H1 (cell line): Measurements from ENCODE around the gene CDC73. TPM values are rescaled to one million over a fixed set of nuclear protein-coding genes. Genes with fewer than 3 reads are reported as not detected.

Source experiments
- CTCF ChIA-PET: fragments of 300-600 bp; sonication (Branson Sonifier 250); formaldehyde crosslinking; loops from one replicate; lab custom pipeline; 2021; ENCODE audit not compliant: partially characterized antibody; lab: Charles Lee
- POLR2A ChIA-PET: fragments of 300-600 bp; sonication (Branson Sonifier 250); formaldehyde crosslinking; loops from one replicate; lab custom pipeline; 2021; ENCODE audit warnings: inconsistent platforms; ENCODE audit not compliant: partially characterized antibody; lab: Charles Lee
- DNase-seq, 2 experiments: peaks; one replicate each; pipeline versions ENCODE4 v3.0.0 to v3.0.0-alpha.2; 2010 to 2022; ENCODE audit warnings: low spot score in 2 of 2, low read depth in 1 of 2, mixed read lengths in 1 of 2
- FAIRE-seq: peaks from 2 replicates; lab custom pipeline; 2011; peaks lifted over from hg19 to GRCh38; lab: Jason Lieb, UNC
- H2AFZ ChIP-seq: 2 replicates; pipeline ENCODE4 v1.8.1; 2012; ENCODE audit warnings: low read length, inconsistent platforms
- H2AK5ac ChIP-seq: 2 replicates; pipeline ENCODE4 v1.6.1; 2013; ENCODE audit warnings: low read depth, low read length
- H2BK120ac ChIP-seq: replicated peaks from 2 replicates; pipeline ENCODE3; 2013; ENCODE audit warnings: low read depth, low read length, inconsistent platforms
- H2BK12ac ChIP-seq: 2 replicates; pipeline ENCODE4 v1.6.1; 2013; ENCODE audit warnings: low read depth, low read length
- H2BK15ac ChIP-seq: 2 replicates; pipeline ENCODE4 v1.6.1; 2013; ENCODE audit warnings: low read length
- H2BK20ac ChIP-seq: 2 replicates; pipeline ENCODE4 v1.6.1; 2013; ENCODE audit warnings: low read length
- H2BK5ac ChIP-seq: 2 replicates; pipeline ENCODE4 v1.6.1; 2013; ENCODE audit warnings: low read depth, low read length
- H3K14ac ChIP-seq: 2 replicates; pipeline ENCODE4 v1.6.1; 2013; ENCODE audit warnings: inconsistent platforms; ENCODE audit not compliant: insufficient read length
- H3K18ac ChIP-seq: 2 replicates; pipeline ENCODE4 v1.6.1; 2013; ENCODE audit warnings: low read length; ENCODE audit errors: extremely low read depth
- H3K23ac ChIP-seq: 2 replicates; pipeline ENCODE4 v1.6.1; 2013; ENCODE audit warnings: inconsistent platforms; ENCODE audit not compliant: insufficient read length
- H3K23me2 ChIP-seq: 2 replicates; pipeline ENCODE4 v1.6.1; 2013; ENCODE audit warnings: low read depth, low read length
- H3K27ac ChIP-seq: 2 replicates; pipeline ENCODE4 v1.6.1; 2011; ENCODE audit warnings: low read depth, low read length, inconsistent platforms
- H3K27me3 ChIP-seq, 4 experiments: replicated peaks in 1 of 4; 1 replicate in 1 of 4; 2 replicates in 3 of 4; pipeline versions ENCODE4 v1.6.1 to v1.8.1; 2011 to 2013; ENCODE audit warnings: low read length in 3 of 4, mild to moderate bottlenecking in 3 of 4, inconsistent platforms in 2 of 4, mixed read lengths in 2 of 4, moderate library complexity in 1 of 4; ENCODE audit not compliant: control insufficient read depth in 3 of 4, insufficient read depth in 3 of 4; ENCODE audit errors: extremely low read depth in 1 of 4
- H3K36me3 ChIP-seq, 4 experiments: 2 replicates each; pipeline versions ENCODE4 v1.6.1 to v1.8.1; 2011 to 2013; ENCODE audit warnings: mild to moderate bottlenecking in 4 of 4, low read length in 3 of 4, moderate library complexity in 2 of 4, control low read depth in 1 of 4, inconsistent platforms in 1 of 4; ENCODE audit not compliant: insufficient read depth in 4 of 4, control insufficient read depth in 2 of 4
- H3K4ac ChIP-seq: replicated peaks from 2 replicates; pipeline ENCODE3; 2013; ENCODE audit warnings: low read length, low read depth, mixed read lengths, inconsistent platforms; ENCODE audit not compliant: insufficient read length
- H3K4me1 ChIP-seq, 4 experiments: replicated peaks in 1 of 4; 1 replicate in 1 of 4; 2 replicates in 3 of 4; pipeline versions ENCODE4 v1.6.1 to v1.8.1; 2011 to 2013; ENCODE audit warnings: low read length in 3 of 4, inconsistent platforms in 2 of 4, mixed read lengths in 1 of 4; ENCODE audit not compliant: insufficient read depth in 4 of 4, control insufficient read depth in 3 of 4
- H3K4me2 ChIP-seq, 2 experiments: 2 replicates each; pipeline versions ENCODE4 v1.6.1 to v1.8.1; 2011 to 2013; ENCODE audit warnings: low read depth in 2 of 2, low read length in 2 of 2, control low read depth in 1 of 2, inconsistent platforms in 1 of 2, mild to moderate bottlenecking in 1 of 2; ENCODE audit not compliant: insufficient read depth in 1 of 2
- H3K4me3 ChIP-seq, 4 experiments: fragments of 200-600, 300-600 bp in 1 of 4; sonication (generic), shearing (Covaris generic), sonication (Bioruptor Twin) in 1 of 4; 2 replicates each; pipeline versions ENCODE4 v1.5.1 to v1.8.1; 2011 to 2016; ENCODE audit warnings: low read length in 4 of 4, low read depth in 3 of 4, control low read depth in 2 of 4, inconsistent platforms in 2 of 4, mild to moderate bottlenecking in 2 of 4, mixed read lengths in 1 of 4, moderate library complexity in 1 of 4; ENCODE audit not compliant: insufficient read depth in 2 of 4; ENCODE audit errors: extremely low read depth in 1 of 4
- H3K56ac ChIP-seq: replicated peaks from 2 replicates; pipeline ENCODE3; 2013; ENCODE audit warnings: low read depth, mild to moderate bottlenecking, mixed read lengths, low read length, inconsistent platforms; ENCODE audit not compliant: insufficient read length
- H3K79me1 ChIP-seq: 2 replicates; pipeline ENCODE4 v1.6.1; 2013; ENCODE audit warnings: low read depth, low read length, control low read depth
- H3K79me2 ChIP-seq, 2 experiments: 2 replicates each; pipeline versions ENCODE4 v1.6.1 to v1.8.1; 2012 to 2013; ENCODE audit warnings: low read length in 2 of 2, mild to moderate bottlenecking in 2 of 2, inconsistent platforms in 1 of 2; ENCODE audit not compliant: insufficient read depth in 2 of 2, control insufficient read depth in 1 of 2
- H3K9ac ChIP-seq, 4 experiments: replicated peaks in 1 of 4; 1 replicate in 1 of 4; 2 replicates in 3 of 4; pipeline versions ENCODE4 v1.6.1 to v1.8.1; 2011 to 2013; ENCODE audit warnings: low read depth in 3 of 4, low read length in 3 of 4, control low read depth in 2 of 4, mild to moderate bottlenecking in 2 of 4, moderate library complexity in 2 of 4, inconsistent platforms in 1 of 4; ENCODE audit errors: extremely low read depth in 1 of 4
- H3K9me3 ChIP-seq, 2 experiments: 2 replicates each; pipeline versions ENCODE4 v1.6.1 to v1.8.1; 2012 to 2013; ENCODE audit warnings: mild to moderate bottlenecking in 2 of 2, moderate library complexity in 2 of 2, control low read depth in 1 of 2, inconsistent platforms in 1 of 2, low read depth in 1 of 2, low read length in 1 of 2, mixed read lengths in 1 of 2; ENCODE audit not compliant: insufficient read depth in 2 of 2
- H4K20me1 ChIP-seq, 2 experiments: replicated peaks in 1 of 2; 2 replicates each; pipeline versions ENCODE3 to v1.8.1; 2011 to 2013; ENCODE audit warnings: inconsistent platforms in 2 of 2, low read length in 2 of 2, mild to moderate bottlenecking in 1 of 2; ENCODE audit not compliant: insufficient read depth in 2 of 2, control insufficient read depth in 1 of 2
- H4K5ac ChIP-seq: 2 replicates; pipeline ENCODE4 v1.6.1; 2013; ENCODE audit warnings: low read length, low read depth, mixed read lengths, inconsistent platforms; ENCODE audit not compliant: insufficient read length
- H4K8ac ChIP-seq: 2 replicates; pipeline ENCODE4 v1.8.0; 2013; ENCODE audit warnings: mild to moderate bottlenecking, moderate library complexity, low read length, inconsistent platforms; ENCODE audit not compliant: insufficient read depth; ENCODE audit errors: extremely low read depth
- H4K91ac ChIP-seq: replicated peaks from 2 replicates; pipeline ENCODE3; 2013; ENCODE audit warnings: low read length, mixed read lengths, inconsistent platforms; ENCODE audit not compliant: insufficient read length
- BCL11A ChIP-seq, 2 experiments: IDR thresholded peaks; one replicate each; pipeline ENCODE4 v1.6.1; 2011; ENCODE audit warnings: low read depth in 2 of 2, low read length in 2 of 2, mild to moderate bottlenecking in 2 of 2
- CBX5 ChIP-seq: fragments of 300-800, 300-1000 bp; sonication (generic); IDR thresholded peaks from 2 replicates; pipeline ENCODE4 v1.7.1; 2016; ENCODE audit warnings: antibody characterized with exemption, low read length, low read depth
- CREB1 ChIP-seq: IDR thresholded peaks from 2 replicates; pipeline ENCODE4 v1.6.1; 2012; ENCODE audit warnings: inconsistent platforms
- GTF2F1 ChIP-seq: IDR thresholded peaks from 2 replicates; pipeline ENCODE4 v1.6.1; 2012; ENCODE audit warnings: low read depth, low read length, improper control_type of control experiment, borderline replicate concordance
- JUN ChIP-seq: IDR thresholded peaks from 2 replicates; pipeline ENCODE4 v1.6.1; 2011; ENCODE audit warnings: low read depth, mild to moderate bottlenecking, improper control_type of control experiment, low read length
- KDM1A ChIP-seq: fragments of 200-600, 300-600 bp; sonication (generic); IDR thresholded peaks from 2 replicates; pipeline ENCODE4 v1.7.1; 2016; ENCODE audit warnings: mild to moderate bottlenecking, low read length, borderline replicate concordance
- KDM4A ChIP-seq: IDR thresholded peaks from one replicate; pipeline ENCODE4 v1.7.1; 2012; ENCODE audit warnings: low read depth, mild to moderate bottlenecking, moderate library complexity, low read length, inconsistent platforms; ENCODE audit not compliant: severe bottlenecking
- POLR2AphosphoS5 ChIP-seq: IDR thresholded peaks from 2 replicates; pipeline ENCODE4 v1.6.1; 2011; ENCODE audit warnings: low read depth, low read length
- RFX5 ChIP-seq: IDR thresholded peaks from 2 replicates; pipeline ENCODE4 v1.6.1; 2011; ENCODE audit warnings: low read depth, low read length, improper control_type of control experiment, borderline replicate concordance
- RXRA ChIP-seq: IDR thresholded peaks from 2 replicates; pipeline ENCODE4 v1.6.1; 2011; ENCODE audit warnings: low read depth, mild to moderate bottlenecking, low read length, moderate library complexity; ENCODE audit not compliant: insufficient read depth
- SP1 ChIP-seq: IDR thresholded peaks from 2 replicates; pipeline ENCODE4 v1.6.1; 2011; ENCODE audit warnings: low read depth, low read length
- SP2 ChIP-seq: IDR thresholded peaks from 2 replicates; pipeline ENCODE4 v1.6.1; 2012; ENCODE audit warnings: mild to moderate bottlenecking, low read length, inconsistent platforms
- SP4 ChIP-seq: IDR thresholded peaks from 2 replicates; pipeline ENCODE4 v1.6.1; 2012; ENCODE audit warnings: low read length, inconsistent platforms
- SUZ12 ChIP-seq: fragments of 200-600 bp; sonication (generic); IDR thresholded peaks from 2 replicates; pipeline ENCODE4 v1.6.1; 2012; ENCODE audit warnings: mild to moderate bottlenecking, inconsistent platforms, low read length, moderate library complexity, mixed read lengths
- TEAD4 ChIP-seq: IDR thresholded peaks from 2 replicates; pipeline ENCODE4 v1.6.1; 2012; ENCODE audit warnings: low read depth, low read length, inconsistent platforms, mixed read lengths
- ZNF274 ChIP-seq: IDR thresholded peaks from 2 replicates; pipeline ENCODE4 v1.7.0; 2012; ENCODE audit warnings: low read length, borderline replicate concordance; ENCODE audit errors: extremely low read depth
- WGBS, 2 experiments: shearing (Covaris generic) in 1 of 2; methylation state at CpG; one replicate each; pipeline versions ENCODE4 v1.1.6 to v1.1.7; 2013 to 2015; ENCODE audit warnings: low lambda C conversion rate in 2 of 2, mixed read lengths in 2 of 2, inconsistent platforms in 1 of 2, low coverage in 1 of 2, missing lambda C conversion rate in 1 of 2; ENCODE audit not compliant: insufficient replicate concordance in 2 of 2, insufficient coverage in 1 of 2, insufficient read length in 1 of 2; ENCODE audit errors: extremely low coverage in 1 of 2, missing lambda C conversion rate in 1 of 2; 5-methylcytosine and 5-hydroxymethylcytosine counted together
- polyA plus RNA-seq, 7 experiments: library from polyadenylated mRNA; depleted of rRNA in 3 of 7; stranded (reverse) in 5 of 7; unstranded in 2 of 7; fragments of >200 nt in 5 of 7; fragments of 200-250 nt in 2 of 7; gene quantifications; 1 replicate in 5 of 7; 2 replicates in 1 of 7; 4 replicates in 1 of 7; pipeline versions ENCODE4 v1.2.1 to v1.2.3, GENCODE V29; 2011 to 2013; ENCODE audit warnings: missing spikeins in 2 of 7, mixed read lengths in 2 of 7
- total RNA-seq: library from RNA; stranded (reverse); fragmentation: NEBNext Ultra II Directional; extraction: Animal tissue kit (Norgen Biotek cat#: 25700); gene quantifications from 2 replicates; pipeline ENCODE4 v1.2.1, GENCODE V29; 2021

The CDC73 gene
- total and polyA plus RNA-seq, 2 of the 8 experiments (the other 6 are each of a cell fraction or from before 2014, with no cell fraction given): 9.8 to 64.0 TPM

DNA sequence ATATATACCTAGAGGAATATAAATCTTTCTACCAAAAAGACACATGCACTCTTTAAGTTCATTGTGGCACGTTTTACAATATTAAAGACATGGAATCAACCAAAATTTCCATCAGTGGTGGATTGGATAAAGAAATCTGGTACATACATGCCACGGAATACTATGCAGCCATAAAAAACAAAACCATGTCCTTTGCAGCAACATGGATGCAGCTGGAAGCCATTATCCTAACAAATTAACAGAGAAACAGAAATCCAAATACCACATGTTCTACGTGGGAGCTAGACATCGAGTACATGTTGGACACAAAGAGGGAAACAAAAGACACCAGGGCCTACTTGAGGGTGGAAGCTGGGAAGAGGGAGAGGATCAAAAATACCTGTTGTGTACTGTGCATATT is 97.6 kb downstream of the CDC73 start:
- Histone ChIP-seq H2BK120ac (no peak overlapping the region), H2AK5ac (no peak overlapping the region), H3K23ac (no peak overlapping the region), H3K79me2 (peaks cover 0 to 2% of the 10 kb centered on the region in 2 experiments; a peak in 2 of 4 replicates), H3K18ac (no peak overlapping the region), H3K4me2 (no peak overlapping the region), H3K4me1 (peaks cover 2 to 10% (median 6%) of the 10 kb centered on the region in 4 experiments; a peak in 5 of 7 replicates), H2BK20ac (no peak overlapping the region), H2AFZ (no peak overlapping the region), H4K20me1 (peaks cover 2 to 3% of the 10 kb centered on the region in 2 experiments), H3K27me3 (no peaks in the 10 kb centered on the region), H3K14ac (no peak overlapping the region), H3K4ac (no peak overlapping the region), H3K23me2 (no peaks in the 10 kb centered on the region), H2BK5ac (no peak overlapping the region), H2BK15ac (no peak overlapping the region), H3K9me3 (no peaks in the 10 kb centered on the region), H2BK12ac (no peak overlapping the region), H4K8ac (no peak overlapping the region), H3K36me3 (peaks cover 0 to 3% (median 0%) of the 10 kb centered on the region in 4 experiments; a peak in 1 of 8 replicates), H4K5ac (no peak overlapping the region), H3K9ac (no peak overlapping the region), H3K79me1 (no peaks in the 10 kb centered on the region), H3K27ac (no peak overlapping the region), H3K4me3 (no peak overlapping the region), H4K91ac (no peak overlapping the region), H3K56ac (no peak overlapping the region)
- TF ChIP-seq ZNF274 (no peak), SP2 (no peak), JUN (no peak), SP4 (no peak), SP1 (no peak), KDM1A (no peak), KDM4A (no peak), TEAD4 (no peak), POLR2AphosphoS5 (no peak), RXRA (no peak), CREB1 (no peak), BCL11A (IDR thresholded peaks at IDR 0.05; ENCODE audit: low read depth in 2 of 2, low read length in 2 of 2) (no peak), RFX5 (no peak), GTF2F1 (no peak), CBX5 (no peak), SUZ12 (no peak)
- DNase-seq (no peak), FAIRE-seq (no peak)
- ChIA-PET POLR2A (no interaction called here), CTCF (no interaction called here)
- WGBS, 2 experiments: 89% methylated on average over 4 of the region's 4 CpGs; no CpG with 5 or more reads in 1 of the 2 experiments
